KOPT-K1 (cell line): Measurements from ENCODE around the gene HCRTR2.
"Not testable (repeated sequence)": the region's sequence is repeated elsewhere in the genome, so short reads cannot be mapped to it uniquely, and the experiment has no call there.

Experiments
- H3K27ac ChIP-seq: fragments of 200-600 bp; sonication (generic); 2 replicates; pipeline ENCODE4 v1.5.1; 2016; ENCODE audit warnings: antibody characterized with exemption, mild to moderate bottlenecking, low read depth, low read length; ENCODE audit not compliant: poor library complexity, severe bottlenecking
- H3K36me3 ChIP-seq: fragments of 200-600 bp; sonication (generic); 2 replicates; pipeline ENCODE4 v1.5.1; 2017; ENCODE audit warnings: antibody characterized with exemption, mild to moderate bottlenecking, low read length, moderate library complexity; ENCODE audit not compliant: insufficient read depth
- H3K9me3 ChIP-seq: fragments of 200-600 bp; sonication (generic); 2 replicates; pipeline ENCODE4 v1.5.1; 2017; ENCODE audit warnings: antibody characterized with exemption, low read length, mild to moderate bottlenecking; ENCODE audit not compliant: insufficient read depth, poor library complexity, severe bottlenecking

The HCRTR2 gene

DNA sequence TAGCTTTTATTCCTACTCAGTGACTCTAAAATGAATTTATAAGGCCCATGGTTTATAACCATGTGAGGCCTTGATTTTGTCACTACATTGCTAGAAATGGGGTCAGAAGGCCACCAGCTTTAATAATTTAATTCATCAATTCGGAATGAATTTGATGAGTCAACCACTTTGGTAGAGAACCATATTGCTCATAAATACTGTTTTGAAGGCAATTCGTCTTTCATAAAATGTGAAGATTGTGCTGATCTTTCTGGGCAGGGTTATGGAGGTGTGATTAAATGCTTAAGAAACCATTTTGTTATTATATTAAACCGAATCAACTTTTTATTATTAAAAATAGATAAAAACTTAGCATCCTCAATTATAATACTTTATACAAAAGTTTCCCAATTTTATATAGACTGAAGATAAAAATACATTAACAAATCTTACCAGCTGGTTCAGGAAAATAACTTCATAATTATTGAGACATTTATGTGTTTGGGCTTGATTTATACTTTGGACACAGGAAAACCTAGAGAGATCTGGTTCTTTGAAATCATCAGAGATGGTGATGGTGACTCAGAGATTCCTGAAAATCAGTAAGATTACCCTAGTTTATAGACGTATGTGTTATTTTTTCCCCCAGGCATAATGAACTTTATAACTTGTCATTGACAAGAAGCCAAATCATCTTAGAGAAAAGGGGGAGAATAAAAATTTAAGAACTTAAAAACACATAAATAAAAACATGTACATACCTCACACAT, 10.6 kb downstream of the HCRTR2 start:
- Histone ChIP-seq H3K36me3 (no peaks in the 10 kb centered on the region), H3K9me3 (no peaks in the 10 kb centered on the region), H3K27ac (no peak overlapping the region)

DNA sequence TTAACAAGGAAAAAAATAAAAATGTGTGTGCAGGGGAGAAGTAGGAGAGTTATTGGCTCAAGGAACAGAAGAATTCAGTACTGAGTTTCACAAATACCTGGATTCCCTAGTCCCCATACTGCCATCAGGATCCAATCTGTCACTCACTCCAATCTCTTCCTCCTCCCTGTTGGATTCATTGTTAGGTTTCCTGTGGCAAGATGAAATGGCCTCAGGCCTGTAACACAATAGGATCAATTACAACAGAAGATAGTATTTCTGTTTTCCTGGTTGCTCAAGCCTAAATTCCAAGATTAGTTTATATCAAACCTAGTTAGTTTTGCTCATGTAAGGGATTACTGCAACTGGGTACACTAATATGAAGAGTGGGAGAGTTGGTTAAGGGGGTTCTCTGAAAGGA, 24.4 kb downstream of the HCRTR2 start:
- H3K9me3 ChIP-seq: no peaks in the 10 kb centered on the region
- no peak overlapping the region for H3K27ac ChIP-seq
- no peaks in the 10 kb centered on the region for H3K36me3 ChIP-seq

DNA sequence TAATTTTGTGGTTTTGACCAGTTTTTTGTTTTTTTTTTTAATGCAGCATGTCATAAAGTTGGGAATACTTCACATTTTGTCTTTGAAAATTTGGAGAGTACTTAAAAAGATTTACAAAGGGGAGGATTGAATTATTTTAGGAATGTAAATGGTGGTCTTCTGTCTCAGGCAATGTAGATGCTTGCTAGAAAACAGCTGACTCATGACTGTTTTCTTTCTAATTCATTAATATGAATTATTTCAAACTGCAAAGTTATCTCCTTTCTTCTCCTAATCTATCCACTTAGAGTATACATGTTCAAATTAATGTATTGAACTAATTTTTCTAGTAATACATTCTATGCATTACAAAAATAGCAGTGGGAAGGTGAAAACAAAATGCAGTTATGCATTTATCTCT, 24.9 kb downstream of the HCRTR2 start:
- no peaks in the 10 kb centered on the region for H3K9me3 ChIP-seq
- no peak overlapping the region for H3K27ac ChIP-seq
- no peaks in the 10 kb centered on the region for H3K36me3 ChIP-seq

DNA sequence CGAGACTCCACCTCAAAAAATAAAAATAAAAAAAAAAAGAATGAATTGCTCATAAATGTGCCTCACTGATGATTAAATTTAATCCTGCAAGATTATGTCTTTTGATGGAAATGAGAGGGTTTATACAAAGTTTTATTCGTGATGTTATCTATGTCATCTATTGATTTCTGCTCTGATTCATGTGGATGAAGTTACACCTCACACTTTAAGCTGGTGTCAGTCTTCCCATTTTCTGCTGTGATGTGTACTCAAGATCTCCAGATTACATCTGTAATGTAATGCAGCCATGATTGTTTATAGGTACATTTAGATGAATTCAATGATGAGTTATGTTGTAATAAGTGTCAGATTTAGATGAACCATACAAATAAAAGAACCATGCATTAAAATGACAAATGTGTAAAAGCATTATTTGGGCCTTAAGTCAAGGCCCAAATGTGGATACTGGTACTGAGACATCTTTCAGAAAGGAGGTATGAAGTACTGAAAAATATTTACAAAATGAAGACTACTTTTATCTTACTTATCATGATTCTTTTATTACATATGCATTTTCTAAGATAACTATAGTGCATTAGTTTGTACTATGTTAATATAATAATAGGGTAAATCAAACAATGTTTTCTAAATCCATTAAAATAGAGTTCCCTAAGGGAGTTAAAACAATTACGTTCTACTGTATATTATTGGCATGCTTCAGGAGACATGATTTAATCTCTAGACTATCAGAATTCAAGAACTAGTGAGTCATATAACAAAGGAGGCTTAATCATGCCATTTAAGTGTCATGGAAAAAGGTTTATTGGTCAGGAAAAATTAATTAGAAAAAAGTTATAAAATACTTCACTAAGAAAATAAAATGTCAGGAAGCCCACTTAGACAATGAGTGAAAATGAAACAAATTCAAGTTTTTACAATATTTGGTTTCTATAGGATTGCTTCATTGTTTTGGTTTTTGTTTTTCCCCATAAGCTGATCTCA, 34.5 kb downstream of the HCRTR2 start:
- Histone ChIP-seq H3K9me3 (no peaks in the 10 kb centered on the region), H3K27ac (no peak overlapping the region), H3K36me3 (no peaks in the 10 kb centered on the region)

DNA sequence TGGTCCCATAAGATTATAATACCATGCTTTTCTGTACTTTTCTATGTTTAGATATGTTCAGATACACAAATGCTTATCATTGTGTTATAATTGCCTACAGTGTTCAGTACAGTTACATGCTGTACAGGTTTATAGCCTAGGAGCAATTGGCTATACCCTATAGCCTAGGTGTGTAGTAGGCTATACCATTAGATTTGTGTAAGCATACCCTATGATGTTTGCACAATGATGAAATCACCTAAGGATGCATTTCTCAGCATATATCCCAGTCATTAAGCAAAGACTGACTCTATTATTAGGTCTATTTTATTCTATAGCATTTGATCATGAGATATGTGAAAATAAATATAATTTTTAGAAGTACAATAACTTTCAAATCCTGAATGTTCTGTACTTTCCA, 36.6 kb downstream of the HCRTR2 start:
- Histone ChIP-seq H3K36me3 (no peaks in the 10 kb centered on the region), H3K9me3 (no peaks in the 10 kb centered on the region), H3K27ac (no peak overlapping the region)

DNA sequence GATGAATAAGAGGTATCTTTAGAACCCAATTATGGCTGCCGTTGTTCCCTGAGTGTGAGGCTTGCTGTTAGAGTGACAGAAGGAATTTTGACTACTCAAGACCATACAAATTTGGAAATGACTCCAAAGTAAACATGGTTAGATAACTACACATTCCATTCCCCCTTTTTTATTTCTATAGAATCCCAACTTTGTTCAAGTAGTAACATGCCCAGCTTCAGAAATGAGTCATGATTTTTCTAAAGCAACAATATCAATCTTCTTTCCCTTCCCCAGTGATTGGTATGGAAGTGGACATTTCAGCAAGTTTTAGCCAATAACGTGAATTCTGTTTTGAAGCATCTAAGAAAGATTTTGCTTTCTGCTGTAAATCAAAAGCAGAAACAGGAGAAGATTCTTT, 37.8 kb downstream of the HCRTR2 start:
- no peaks in the 10 kb centered on the region for H3K9me3 ChIP-seq
- no peak overlapping the region for H3K27ac ChIP-seq
- no peaks in the 10 kb centered on the region for H3K36me3 ChIP-seq

DNA sequence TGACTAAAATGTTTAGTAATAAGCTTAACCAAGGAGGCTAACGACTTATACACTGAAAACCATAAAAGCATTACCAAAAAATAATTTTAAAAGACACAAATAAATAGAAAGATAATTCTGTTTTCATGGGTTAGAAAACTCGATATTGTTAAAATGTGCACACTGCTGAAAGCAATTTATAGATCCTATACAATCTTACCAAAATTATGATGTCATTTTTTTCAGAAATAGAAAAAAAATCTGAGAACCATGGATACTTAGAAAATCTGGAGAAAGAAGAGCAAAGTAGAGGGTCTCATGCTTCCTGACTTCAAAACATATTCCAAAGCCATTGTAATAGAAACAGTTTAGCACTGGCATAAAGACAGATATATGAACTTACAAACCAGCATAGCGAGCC, 46.6 kb downstream of the HCRTR2 start:
- H3K27ac ChIP-seq: no peak overlapping the region
- H3K9me3 ChIP-seq: no peaks in the 10 kb centered on the region
- H3K36me3 ChIP-seq: no peaks in the 10 kb centered on the region

DNA sequence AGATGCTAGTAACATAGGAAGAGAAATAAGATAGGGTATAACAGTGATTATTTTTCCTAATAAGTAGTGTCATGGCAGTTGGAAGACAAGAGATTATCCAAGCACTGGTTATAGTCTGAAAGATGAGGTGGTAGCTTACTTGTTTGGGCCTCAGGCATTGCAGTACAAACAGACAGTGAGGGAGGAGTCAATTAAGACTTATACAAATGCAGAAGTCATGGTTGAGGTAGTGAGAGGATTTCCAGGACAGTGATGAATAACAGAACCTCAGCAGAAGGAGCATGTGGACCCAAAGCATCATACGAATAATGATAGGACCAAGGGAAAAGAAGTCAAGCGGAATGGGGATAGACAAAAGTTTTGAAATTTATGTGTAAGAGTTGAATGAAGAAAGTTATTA, 53.5 kb downstream of the HCRTR2 start:
- H3K36me3 ChIP-seq: no peaks in the 10 kb centered on the region
- no peaks in the 10 kb centered on the region for H3K9me3 ChIP-seq
- no peak overlapping the region for H3K27ac ChIP-seq

DNA sequence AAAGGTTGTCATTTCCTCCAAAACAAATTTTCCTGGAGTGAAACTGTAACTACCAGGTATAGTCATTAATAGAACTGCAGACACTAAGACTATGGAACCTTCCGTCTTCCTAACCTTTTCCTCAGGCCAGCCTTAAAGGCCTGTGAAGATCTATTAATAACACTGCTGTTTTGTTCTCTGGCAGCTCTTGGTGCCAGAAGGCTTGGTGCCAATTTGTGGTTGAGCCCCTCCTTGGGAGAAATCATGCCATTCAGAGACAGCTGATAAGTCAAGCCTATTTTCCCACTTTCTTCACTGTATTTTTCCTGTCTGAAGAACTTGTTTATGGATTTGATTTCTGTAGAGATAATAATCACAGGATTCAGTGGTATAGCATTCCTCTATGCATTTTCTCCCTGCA, 64.8 kb downstream of the HCRTR2 start:
- H3K9me3 ChIP-seq: no peaks in the 10 kb centered on the region

DNA sequence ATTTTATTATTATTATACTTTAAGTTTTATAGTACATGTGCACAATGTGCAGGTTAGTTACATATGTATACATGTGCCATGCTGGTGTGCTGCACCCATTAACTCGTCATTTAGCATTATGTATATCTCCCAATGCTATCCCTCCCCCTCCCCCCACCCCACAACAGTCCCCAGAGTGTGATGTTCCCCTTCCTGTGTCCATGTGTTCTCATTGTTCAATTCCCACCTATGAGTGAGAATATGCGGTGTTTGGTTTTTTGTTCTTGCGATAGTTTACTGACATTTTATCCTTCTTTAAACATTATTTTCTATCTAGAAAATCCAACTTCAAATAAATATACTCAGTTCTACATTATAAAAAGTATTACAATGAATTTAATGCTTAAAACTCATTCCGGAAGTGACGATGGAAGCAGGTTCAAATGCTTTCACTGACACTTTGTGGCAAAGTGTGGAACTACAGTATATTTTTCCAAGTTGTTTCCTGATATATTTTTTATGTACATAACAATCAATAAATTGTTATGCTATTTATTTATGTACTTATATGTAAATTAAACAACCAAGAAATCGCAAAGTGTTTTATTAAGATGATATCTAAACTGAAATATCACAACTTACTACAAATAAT, 66.8 kb downstream of the HCRTR2 start:
- not testable (repeated sequence) for H3K9me3 ChIP-seq, H3K27ac ChIP-seq, H3K36me3 ChIP-seq

More for the DNA sequence above, 64.8 kb downstream of the HCRTR2 start:
- no peak overlapping the region for H3K27ac ChIP-seq
- H3K36me3 ChIP-seq: no peaks in the 10 kb centered on the region

DNA sequence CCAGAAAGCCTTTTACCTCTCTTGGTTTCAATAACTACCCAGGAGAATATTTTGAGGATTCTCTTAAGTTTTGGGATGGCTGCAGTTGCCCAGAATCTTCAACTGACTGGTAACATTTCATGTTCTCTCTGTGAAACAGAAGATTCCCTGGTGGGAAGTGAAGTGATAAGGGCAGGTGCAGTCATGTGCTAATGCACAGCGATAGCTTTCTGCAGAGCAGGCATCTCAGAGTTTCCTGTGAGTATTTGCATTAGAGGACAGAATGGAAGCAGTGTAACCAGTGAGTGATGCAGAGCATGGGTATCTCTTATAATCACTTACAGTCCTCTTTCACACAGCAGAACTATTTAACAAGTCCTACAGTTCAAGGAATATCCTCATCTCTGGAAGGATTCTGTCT, 76.1 kb downstream of the HCRTR2 start:
- no peaks in the 10 kb centered on the region for H3K9me3 ChIP-seq
- no peak overlapping the region for H3K27ac ChIP-seq
- no peaks in the 10 kb centered on the region for H3K36me3 ChIP-seq

DNA sequence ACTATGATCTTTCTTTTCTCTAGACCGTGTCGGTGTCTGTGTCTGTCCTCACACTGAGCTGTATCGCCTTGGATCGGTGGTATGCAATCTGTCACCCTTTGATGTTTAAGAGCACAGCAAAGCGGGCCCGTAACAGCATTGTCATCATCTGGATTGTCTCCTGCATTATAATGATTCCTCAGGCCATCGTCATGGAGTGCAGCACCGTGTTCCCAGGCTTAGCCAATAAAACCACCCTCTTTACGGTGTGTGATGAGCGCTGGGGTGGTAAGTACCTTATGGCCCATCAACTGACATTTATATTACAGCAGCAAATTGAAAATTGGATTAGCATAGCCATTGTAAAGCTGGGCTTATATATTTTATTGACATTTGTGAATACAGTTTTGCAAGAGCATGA, 80.8 kb downstream of the HCRTR2 start:
- H3K9me3 ChIP-seq: no peaks in the 10 kb centered on the region
- H3K27ac ChIP-seq: no peak overlapping the region
- no peaks in the 10 kb centered on the region for H3K36me3 ChIP-seq

DNA sequence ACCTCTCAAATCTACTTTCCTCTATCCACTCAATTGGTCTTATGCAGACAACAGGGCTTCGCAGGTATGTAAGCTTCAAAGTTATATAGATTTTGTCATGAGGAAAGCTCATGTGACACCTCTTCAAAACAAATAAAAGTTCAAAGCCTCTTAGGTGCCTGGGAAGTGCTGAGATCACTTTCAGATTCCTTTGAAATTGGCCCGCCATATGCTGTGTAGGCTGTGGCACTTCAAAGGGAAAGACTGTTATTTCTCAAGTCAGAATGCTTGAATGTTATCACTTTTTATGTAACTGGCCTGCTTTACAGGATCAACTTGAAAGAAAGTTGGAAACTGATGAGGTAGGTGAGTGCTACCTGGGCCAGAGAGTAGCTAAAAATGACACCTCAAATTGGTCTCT, 85.9 kb downstream of the HCRTR2 start:
- no peak overlapping the region for H3K27ac ChIP-seq
- H3K36me3 ChIP-seq: no peaks in the 10 kb centered on the region
- no peaks in the 10 kb centered on the region for H3K9me3 ChIP-seq

DNA sequence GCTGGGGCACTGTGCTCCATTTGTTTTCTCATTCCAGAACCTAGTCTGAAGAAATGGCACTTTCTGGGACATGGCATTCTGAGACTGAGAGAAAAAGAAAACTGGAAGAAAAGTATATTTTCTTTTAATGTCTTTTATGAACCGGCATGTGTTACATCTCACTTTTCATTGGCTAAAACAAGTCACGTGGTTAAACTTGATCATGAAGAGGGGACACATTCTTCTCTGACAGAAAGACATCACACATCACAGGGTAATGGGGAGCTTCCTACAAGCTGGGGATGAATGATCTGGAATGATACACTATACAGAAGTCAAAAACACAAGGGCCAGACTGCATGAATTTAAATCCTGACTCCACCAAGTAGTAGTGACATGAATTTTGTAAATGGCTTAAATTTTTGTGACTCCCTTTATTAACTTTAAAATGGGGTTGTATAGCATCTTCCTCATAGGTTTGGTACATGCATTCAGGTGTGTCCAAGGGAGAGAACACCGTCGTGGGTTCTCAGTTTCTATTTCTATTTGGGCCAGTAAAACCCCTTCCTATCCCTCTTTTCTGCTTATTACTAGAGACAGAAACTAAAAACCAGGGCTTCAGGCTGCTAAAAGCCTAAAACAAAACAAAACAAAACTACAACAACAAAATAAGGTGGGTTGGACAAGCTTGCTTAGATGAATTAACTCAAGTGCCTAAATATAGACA, 91.2 kb downstream of the HCRTR2 start:
- Histone ChIP-seq H3K36me3 (no peaks in the 10 kb centered on the region), H3K9me3 (no peaks in the 10 kb centered on the region), H3K27ac (no peak overlapping the region)

DNA sequence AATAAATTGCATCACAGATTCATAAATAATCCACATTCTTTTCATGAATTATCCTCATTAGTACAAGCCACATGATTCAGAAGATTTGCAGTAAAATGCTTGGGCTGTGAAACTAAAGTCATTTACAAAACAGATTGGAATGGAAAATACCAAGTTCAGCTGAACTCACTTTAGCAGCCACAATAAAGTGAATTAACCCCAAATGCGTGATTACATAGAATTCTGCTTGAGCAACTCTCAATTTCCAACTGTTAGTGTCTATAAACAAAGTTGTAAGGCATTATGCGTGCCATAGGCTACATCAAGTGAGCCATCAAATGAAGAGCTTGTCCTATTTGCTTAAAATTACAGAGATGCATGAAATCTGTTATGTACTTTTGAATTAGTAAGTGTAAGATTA, 92.6 kb downstream of the HCRTR2 start:
- Histone ChIP-seq H3K27ac (no peak overlapping the region), H3K9me3 (no peaks in the 10 kb centered on the region), H3K36me3 (no peaks in the 10 kb centered on the region)
